NCI-H510A treated with DMSO at 0.1 percent for 48 hours (cell line): Measurements from ENCODE around the gene MLIP.
"Not testable (repeated sequence)": the region's sequence is repeated elsewhere in the genome, so short reads cannot be mapped to it uniquely, and the experiment has no call there.

Experiments used
- DNase-seq: peaks from one replicate; lab custom pipeline; 2025; lab: John Stamatoyannopoulos, UW

MLIP gene

DNA sequence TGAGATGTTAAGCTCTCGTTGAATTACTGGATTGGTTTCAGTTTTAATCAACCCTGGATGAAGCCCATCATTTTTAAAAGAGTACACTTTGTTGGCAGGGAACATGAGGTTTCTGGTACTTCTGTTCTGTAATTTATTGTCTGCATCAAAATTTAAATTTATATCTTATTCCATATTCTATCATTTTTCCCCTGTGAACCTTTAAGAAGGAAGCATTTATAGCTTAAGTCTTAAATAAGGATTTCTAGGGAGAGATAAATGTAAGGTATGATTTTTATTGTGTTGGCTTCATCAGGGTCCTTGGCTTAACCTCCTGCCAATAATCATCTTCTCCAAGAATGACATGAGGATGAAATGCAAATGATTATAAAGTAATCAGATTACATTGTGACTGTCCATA lies 40.6 kb downstream of the MLIP start:
- no peak for DNase-seq

GRCh38 chr6:54156650-54157250 lies 45.5 kb downstream of the MLIP start:
- DNase-seq = no peak

DNA sequence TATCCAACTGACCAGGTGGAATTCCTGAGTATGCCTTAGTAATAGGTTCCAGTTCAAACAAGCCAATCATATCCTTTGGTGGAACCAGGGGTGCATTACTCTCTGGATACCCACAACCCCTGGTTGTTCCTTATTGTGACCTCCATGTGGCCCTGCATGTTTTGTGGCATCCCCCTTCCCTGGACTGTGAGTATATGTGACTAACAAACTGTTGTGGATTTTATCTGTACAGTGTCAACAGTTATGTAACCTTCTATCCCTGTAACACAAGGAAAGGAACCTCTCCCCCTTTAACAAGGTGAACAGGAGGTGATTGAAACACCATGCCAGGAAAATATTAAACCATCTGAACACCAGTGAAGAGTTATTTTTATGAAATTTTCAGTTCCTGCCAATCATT lies 46.2 kb downstream of the MLIP start:
- DNase-seq = no peak

- no peak for DNase-seq
Observed at GRCh38 chr6:54173089-54173488, 61.8 kb downstream of the MLIP start.

GRCh38 chr6:54179152-54179551 lies 67.9 kb downstream of the MLIP start:
- no peak for DNase-seq

- no peak for DNase-seq
Observed at GRCh38 chr6:54183616-54184015, 72.4 kb downstream of the MLIP start.

- no peak for DNase-seq
Observed at GRCh38 chr6:54185885-54186284, 74.6 kb downstream of the MLIP start.

DNA sequence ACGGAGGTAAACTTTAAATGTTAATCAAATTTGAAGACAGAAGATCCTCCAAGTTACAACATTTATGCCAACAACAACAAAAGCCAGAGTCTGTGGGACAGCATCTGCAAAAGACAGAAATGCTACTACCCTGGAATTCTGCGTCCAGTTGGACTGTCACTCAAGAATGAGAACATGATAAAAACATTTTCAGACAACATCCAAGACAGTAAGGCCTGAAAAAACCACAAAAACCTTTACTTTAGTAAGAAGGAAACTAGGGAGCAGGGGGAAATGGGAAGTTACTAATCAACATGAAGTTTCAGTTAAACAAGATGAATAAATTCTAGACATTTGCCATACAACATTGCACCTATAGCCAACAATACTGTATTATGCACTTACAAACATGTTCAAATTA lies 77.6 kb downstream of the MLIP start:
- DNase-seq = no peak

DNA sequence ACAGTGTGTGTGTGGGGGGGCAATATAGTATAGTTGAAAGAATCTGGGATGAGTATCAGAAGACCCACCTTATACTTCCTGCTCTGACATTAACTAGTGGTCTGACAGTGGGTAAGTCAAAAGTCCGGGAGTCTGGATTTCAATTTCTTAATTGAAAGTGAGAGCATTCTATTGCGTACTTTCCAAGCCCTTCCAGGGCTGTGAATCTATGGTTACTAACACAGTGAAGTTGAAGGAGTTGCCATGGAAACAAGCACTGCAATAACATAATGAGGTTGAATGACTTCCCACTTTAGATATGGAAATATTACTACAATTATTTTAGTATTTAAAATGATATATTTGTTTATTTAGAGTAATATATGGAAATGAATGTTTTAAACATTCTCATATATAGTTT lies 80.2 kb downstream of the MLIP start:
- DNase-seq = no peak

GRCh38 chr6:54192993-54193392 lies 81.8 kb downstream of the MLIP start:
- no peak for DNase-seq

- DNase-seq = no peak
Observed at GRCh38 chr6:54193560-54193959, 82.3 kb downstream of the MLIP start.

DNA sequence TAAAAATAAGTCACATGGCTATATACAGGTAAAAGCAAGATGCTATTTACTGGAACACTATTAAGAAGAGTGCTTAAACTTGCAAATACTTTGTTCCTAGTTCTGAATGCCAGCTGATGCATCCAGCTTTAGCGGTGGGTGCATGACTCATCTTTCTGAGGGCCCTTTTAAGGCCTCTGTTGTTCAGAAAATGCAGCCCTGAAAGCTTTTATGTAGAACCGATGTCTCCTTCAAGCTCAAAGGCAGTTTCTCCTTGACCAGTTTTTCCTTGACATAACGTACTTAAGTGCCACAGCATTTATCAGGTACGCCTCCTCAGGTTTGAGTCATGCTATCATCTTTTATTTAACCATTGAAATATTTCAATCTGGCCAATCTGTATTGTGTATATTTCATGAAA lies 82.8 kb downstream of the MLIP start:
- DNase-seq = peak; percentile 31

GRCh38 chr6:54195637-54196036 lies 84.4 kb downstream of the MLIP start:
- no peak for DNase-seq

DNA sequence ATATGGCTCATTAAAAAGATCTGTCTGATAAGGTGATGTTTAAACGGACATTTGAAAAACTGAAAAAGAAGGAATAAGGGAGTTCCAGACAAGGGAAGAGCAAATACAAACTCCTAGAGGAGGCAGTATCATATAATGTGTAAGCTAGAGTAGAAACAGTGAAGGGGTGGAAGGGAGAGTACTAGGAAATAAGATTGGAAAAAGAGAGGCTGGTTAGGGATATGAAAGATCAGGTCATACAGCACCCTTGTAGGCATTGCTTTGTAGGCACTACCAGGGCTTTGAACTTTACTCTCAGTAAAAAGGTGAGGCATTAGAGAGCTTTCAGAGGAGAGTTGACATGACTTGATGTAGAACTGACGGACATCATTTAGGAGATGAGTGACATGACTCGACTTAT lies 85.7 kb downstream of the MLIP start:
- no peak for DNase-seq

- no peak for DNase-seq
Observed at GRCh38 chr6:54198134-54198533, 86.9 kb downstream of the MLIP start.

- not testable (repeated sequence) for DNase-seq
Observed at GRCh38 chr6:54203474-54204035, 92.3 kb downstream of the MLIP start.

GRCh38 chr6:54204921-54205591 lies 93.8 kb downstream of the MLIP start:
- no peak for DNase-seq

DNA sequence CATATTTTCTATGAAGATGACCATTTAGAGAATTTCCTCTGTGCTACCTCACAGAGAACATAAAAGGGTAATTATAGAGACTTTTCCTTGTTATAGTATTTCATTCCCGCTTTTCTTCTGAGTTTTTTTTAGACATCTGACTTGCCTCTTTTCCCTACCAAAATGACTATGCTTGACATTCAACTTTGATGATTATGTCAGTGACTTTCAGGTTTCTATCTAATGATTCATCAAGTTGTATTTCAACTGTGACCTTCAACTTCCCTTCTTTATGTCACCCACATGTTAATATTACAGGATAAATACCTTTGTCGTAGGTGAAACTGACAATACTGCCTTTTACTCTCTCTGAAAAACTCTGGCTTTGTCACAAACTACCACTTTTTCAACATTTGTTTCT lies 95.3 kb downstream of the MLIP start:
- no peak for DNase-seq

DNA sequence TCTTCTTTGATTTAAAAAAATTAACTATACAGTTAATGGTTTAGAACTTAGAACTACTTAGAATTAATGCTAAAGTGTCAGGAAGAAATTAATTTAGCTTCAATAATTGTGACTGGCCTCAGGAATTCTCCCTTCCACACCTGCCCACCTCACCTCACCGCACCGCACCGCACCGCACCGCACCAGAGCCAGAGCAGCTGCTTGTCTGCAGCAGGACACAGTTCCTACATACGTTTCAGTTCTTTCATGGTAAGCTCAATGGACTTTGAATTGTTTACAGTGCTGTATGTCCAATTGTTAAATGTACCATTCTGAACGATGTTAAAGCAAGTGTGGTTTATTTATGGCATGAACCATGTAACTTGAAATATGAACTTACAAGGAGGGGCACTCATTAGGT lies 98.7 kb downstream of the MLIP start:
- DNase-seq = not testable (repeated sequence)

- DNase-seq = no peak
Observed at GRCh38 chr6:54214286-54214685, 103.0 kb downstream of the MLIP start.

DNA sequence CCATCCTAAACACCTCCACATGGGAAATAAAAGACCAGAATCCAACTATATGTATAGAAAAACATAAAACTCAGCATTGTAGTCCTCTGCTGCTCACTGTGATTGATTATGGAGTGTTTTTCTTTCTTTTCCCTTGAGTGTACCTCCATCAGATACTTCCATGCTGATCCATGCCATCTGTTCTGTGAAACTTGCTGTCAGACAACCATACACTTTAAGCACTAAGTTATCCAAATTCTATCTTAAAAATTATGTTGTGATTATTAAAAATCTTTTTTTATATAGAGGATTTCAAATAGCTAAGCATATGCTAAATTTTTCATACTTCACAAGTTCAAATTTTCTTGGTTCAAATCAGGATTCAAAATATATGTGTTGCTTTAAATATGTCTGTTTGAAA lies 105.1 kb downstream of the MLIP start:
- DNase-seq = no peak

- DNase-seq = no peak
Observed at GRCh38 chr6:54217018-54217417, 105.8 kb downstream of the MLIP start.

DNA sequence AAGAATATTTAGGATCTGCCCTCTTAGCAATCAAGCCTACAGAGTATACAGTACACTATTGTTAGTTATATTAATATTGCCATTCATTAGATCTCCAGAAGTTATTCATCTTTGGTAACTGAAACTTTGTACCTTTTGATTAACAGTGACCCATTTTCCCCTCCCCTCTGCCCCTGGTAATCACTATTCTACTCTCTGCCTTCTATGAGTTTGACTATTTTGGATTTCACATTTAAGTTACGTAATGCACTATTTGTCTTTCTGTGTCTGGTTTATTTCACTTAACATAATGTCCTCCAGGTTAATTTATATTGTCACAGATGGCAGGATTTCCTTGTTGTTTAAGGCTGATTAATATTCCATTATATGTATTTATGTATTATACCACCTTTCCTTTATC lies 111.0 kb downstream of the MLIP start:
- no peak for DNase-seq

GRCh38 chr6:54232703-54233102 lies 121.5 kb downstream of the MLIP start:
- DNase-seq = peak; percentile 23
